HepG2 (cell line): ENCODE measurements around the gene SRSF3. TPM values are rescaled to one million over a fixed set of nuclear protein-coding genes. Genes with fewer than 3 reads are reported as not detected.

ENCODE experiments used
- ARID3A ChIP-seq: IDR thresholded peaks from 2 replicates; pipeline ENCODE4 v1.6.1; 2012; ENCODE audit warnings: low read depth, low read length, improper control_type of control experiment
- ARNT2 ChIP-seq: sonication (generic); formaldehyde crosslinking; IDR thresholded peaks from 2 replicates; pipeline ENCODE4 v1.8.0; 2022; ENCODE audit warnings: mild to moderate bottlenecking, low read depth, missing genetic modification reagents, moderate library complexity
- ARNTL ChIP-seq: sonication (generic); formaldehyde crosslinking; IDR thresholded peaks from 2 replicates; pipeline ENCODE4 v1.4.0; 2020; ENCODE audit warnings: mild to moderate bottlenecking, missing genetic modification reagents
- ATAD3A ChIP-seq: sonication (generic); formaldehyde crosslinking; IDR thresholded peaks from 2 replicates; pipeline ENCODE4 v1.4.0; 2020; ENCODE audit warnings: missing genetic modification reagents
- BORCS8-MEF2B ChIP-seq: sonication (generic); formaldehyde crosslinking; IDR thresholded peaks from 2 replicates; pipeline ENCODE4 v1.8.0; 2022; ENCODE audit warnings: mild to moderate bottlenecking, missing genetic modification reagents
- CBX2 ChIP-seq, 2 experiments: fragments of 200-600 bp in 1 of 2; sonication (generic); formaldehyde crosslinking in 1 of 2; IDR thresholded peaks; 2 replicates each; pipeline versions ENCODE4 v1.7.0 to v1.8.1; 2018 to 2022; ENCODE audit warnings: low read depth in 2 of 2, low read length in 1 of 2, mild to moderate bottlenecking in 1 of 2, missing genetic modification reagents in 1 of 2
- CSRNP1 ChIP-seq: sonication (generic); formaldehyde crosslinking; IDR thresholded peaks from 2 replicates; pipeline ENCODE4 v1.8.1; 2023; ENCODE audit warnings: mild to moderate bottlenecking, missing genetic modification reagents
- HNF1B ChIP-seq: sonication (generic); formaldehyde crosslinking; IDR thresholded peaks from 2 replicates; pipeline ENCODE4 v1.5.1; 2020; ENCODE audit warnings: mild to moderate bottlenecking, moderate library complexity, missing genetic modification reagents
- IKZF4 ChIP-seq: sonication (generic); formaldehyde crosslinking; IDR thresholded peaks from 2 replicates; pipeline ENCODE4 v1.5.1; 2020; ENCODE audit warnings: borderline replicate concordance, mild to moderate bottlenecking, low read depth, missing genetic modification reagents; ENCODE audit errors: not compliant biosample characterization
- KLF11 ChIP-seq: IDR thresholded peaks from 2 replicates; pipeline ENCODE4 v1.6.1; 2016; ENCODE audit warnings: missing compliant biosample characterization
- KMT2A ChIP-seq: sonication (generic); formaldehyde crosslinking; IDR thresholded peaks from 2 replicates; pipeline ENCODE4 v1.4.0; 2020; ENCODE audit warnings: missing genetic modification reagents
- LBX2 ChIP-seq: sonication (generic); formaldehyde crosslinking; IDR thresholded peaks from 2 replicates; pipeline ENCODE4 v1.5.0; 2020; ENCODE audit warnings: missing genetic modification reagents, mild to moderate bottlenecking, borderline replicate concordance
- MLX ChIP-seq: IDR thresholded peaks from 2 replicates; pipeline ENCODE4 v1.6.1; 2016
- NR2C2 ChIP-seq: sonication (generic); formaldehyde crosslinking; IDR thresholded peaks from 2 replicates; pipeline ENCODE4 v1.4.0; 2020; ENCODE audit warnings: missing genetic modification reagents, mild to moderate bottlenecking, moderate library complexity, borderline replicate concordance
- POGZ ChIP-seq: sonication (generic); formaldehyde crosslinking; IDR thresholded peaks from 2 replicates; pipeline ENCODE4 v1.4.0; 2020; ENCODE audit warnings: mild to moderate bottlenecking, missing genetic modification reagents
- ZBTB42 ChIP-seq: sonication (generic); formaldehyde crosslinking; IDR thresholded peaks from 2 replicates; pipeline ENCODE4 v1.5.0; 2020; ENCODE audit warnings: mild to moderate bottlenecking, missing genetic modification reagents
- ZFYVE20 ChIP-seq: sonication (generic); formaldehyde crosslinking; IDR thresholded peaks from 2 replicates; pipeline ENCODE4 v1.8.0; 2023; ENCODE audit warnings: low read depth, mild to moderate bottlenecking, moderate library complexity, missing genetic modification reagents, borderline replicate concordance
- ZMYM4 ChIP-seq: sonication (generic); formaldehyde crosslinking; IDR thresholded peaks from 2 replicates; pipeline ENCODE4 v1.8.1; 2023; ENCODE audit warnings: mild to moderate bottlenecking, missing genetic modification reagents
- ZNF121 ChIP-seq: sonication (generic); formaldehyde crosslinking; IDR thresholded peaks from 2 replicates; pipeline ENCODE4 v1.5.0; 2020; ENCODE audit warnings: mild to moderate bottlenecking, missing genetic modification reagents
- ZNF234 ChIP-seq: sonication (generic); formaldehyde crosslinking; conservative IDR thresholded peaks from 2 replicates; pipeline ENCODE4 v1.5.1; 2020; ENCODE audit warnings: mild to moderate bottlenecking, missing genetic modification reagents
- ZNF713 ChIP-seq: sonication (generic); formaldehyde crosslinking; IDR thresholded peaks from 2 replicates; pipeline ENCODE4 v1.4.0; 2020; ENCODE audit warnings: mild to moderate bottlenecking, missing genetic modification reagents
- polyA plus RNA-seq, 8 experiments: library from polyadenylated mRNA; depleted of rRNA in 3 of 8; stranded (reverse) in 7 of 8; unstranded in 1 of 8; fragments of >200 nt; fragmentation: Illumina TruSeq in 4 of 8; extraction: Trizol in 4 of 8; gene quantifications; 2 replicates each; pipeline versions ENCODE4 v1.2.1 to v1.2.3, GENCODE V29; 2011 to 2016; ENCODE audit warnings: low read depth in 4 of 8, missing spikeins in 1 of 8, mixed read lengths in 1 of 8; ENCODE audit not compliant: insufficient read depth in 1 of 8
- total RNA-seq, 5 experiments: library from RNA; depleted of rRNA; stranded (reverse); fragments of >200 nt; fragmentation: Illumina TruSeq; extraction: Trizol; gene quantifications; 2 replicates each; pipeline ENCODE4 v1.2.3, GENCODE V29; 2016; ENCODE audit warnings: low read depth in 1 of 5

Gene SRSF3
- total and polyA plus RNA-seq, 2 of the 13 experiments (the other 11 are each of a cell fraction or from before 2014, with no cell fraction given) = 206 to 684 TPM

GRCh38 chr6:36608788-36609563 is 14.8 kb downstream of the SRSF3 start (continued):
- TF ChIP-seq ZFYVE20 (CRISPR knock-in tag) (no peak), HNF1B (CRISPR knock-in tag) (no peak), ZNF234 (CRISPR knock-in tag) (no peak), ZNF713 (CRISPR knock-in tag) (no peak), NR2C2 (CRISPR knock-in tag) (no peak), LBX2 (no peak), BORCS8-MEF2B (0 out of 2 replicates have a peak, but pooled peaks have one; percentile 26), KLF11 (no peak), ZNF121 (CRISPR knock-in tag) (no peak), ARID3A (no peak), MLX (CRISPR knock-in tag) (no peak), IKZF4 (CRISPR knock-in tag) (no peak), CBX2 (IDR thresholded peaks at IDR 0.05; ENCODE audit: low read depth, low read length) (no peak), CBX2 (CRISPR knock-in tag; IDR thresholded peaks at IDR 0.05; ENCODE audit: low read depth) (no peak), POGZ (CRISPR knock-in tag) (peak; percentile 65), ZBTB42 (CRISPR knock-in tag) (0 out of 2 replicates have a peak, but pooled peaks have one; percentile 59), ARNTL (0 out of 2 replicates have a peak, but pooled peaks have one; percentile 39), CSRNP1 (CRISPR knock-in tag) (no peak), KMT2A (no peak), ATAD3A (CRISPR knock-in tag) (no peak), ZMYM4 (CRISPR knock-in tag) (peak; percentile 46; the same call in 1 of the 2 replicates), ARNT2 (CRISPR knock-in tag) (no peak)
